PC-3 (cell line): ENCODE results near the gene SPTLC2.

ENCODE experiments used
- CTCF ChIP-seq: fragments of 300-600 bp; sonication (generic); conservative IDR thresholded peaks from 2 replicates; pipeline ENCODE4 v1.5.1; 2017; ENCODE audit warnings: antibody characterized with exemption, low read depth, mild to moderate bottlenecking, low read length
- EZH2phosphoT487 ChIP-seq: fragments of 300-600 bp; sonication (generic); IDR thresholded peaks from 2 replicates; pipeline ENCODE4 v1.6.1; 2018; ENCODE audit warnings: mild to moderate bottlenecking, antibody characterized with exemption, low read length, borderline replicate concordance

- TF ChIP-seq CTCF (no peak), EZH2phosphoT487 (no peak)
Observed at GRCh38 chr14:77470224-77470870, 146.1 kb downstream of the SPTLC2 start.
